Measurements from ENCODE around the gene IL13RA2.

The IL13RA2 gene

GRCh38 chrX:115011428-115011827 lies 6.0 kb downstream of the IL13RA2 start:
- H3K23ac ChIP-seq (ENCODE audit: low read length), result no peak overlapping the region
- no peak overlapping the region for H4K91ac ChIP-seq (ENCODE audit: low read depth, low read length)
- H3K18ac ChIP-seq (ENCODE audit: low read length), result no peak overlapping the region
- H3K4me3 ChIP-seq (ENCODE audit: low read depth, low read length), result no peak overlapping the region
- H3K9me3 ChIP-seq (ENCODE audit: insufficient read depth, low read depth, low read length), result no peaks in the 10 kb centered on the region
- H3K27ac ChIP-seq (ENCODE audit: low read depth, low read length), result no peak overlapping the region
- H4K12ac ChIP-seq (ENCODE audit: low read depth, low read length), result no peak overlapping the region
- WGBS (ENCODE audit: extremely low coverage, insufficient coverage, insufficient read length), result no CpG with 5 or more reads among the region's 1 CpG
- no peak overlapping the region for H3K4ac ChIP-seq (ENCODE audit: low read depth, low read length)
- H3K4me1 ChIP-seq (ENCODE audit: control insufficient read depth in 1 of 2, insufficient read depth in 2 of 2, low read length in 2 of 2), result no peaks in the 10 kb centered on the region
- H3K27me3 ChIP-seq (ENCODE audit: insufficient read depth, low read length), result no peaks in the 10 kb centered on the region
- no peaks in the 10 kb centered on the region for H3K79me1 ChIP-seq (ENCODE audit: low read length)
- no peak overlapping the region for H2BK12ac ChIP-seq (ENCODE audit: low read length)
- H3K36me3 ChIP-seq (ENCODE audit: control insufficient read depth in 1 of 2, insufficient read depth in 2 of 2, low read length in 2 of 2), result no peaks in the 10 kb centered on the region
- DNase-seq, result no peak
- no peak overlapping the region for H2BK120ac ChIP-seq (ENCODE audit: insufficient read depth, low read length, poor library complexity)
- no peaks in the 10 kb centered on the region for H3K79me2 ChIP-seq (ENCODE audit: control insufficient read depth, insufficient read depth, low read length, poor library complexity)
- H4K8ac ChIP-seq (ENCODE audit: low read depth, low read length), result no peak overlapping the region
- no peak overlapping the region for H2AK5ac ChIP-seq (ENCODE audit: low read length)
- H3K14ac ChIP-seq (ENCODE audit: low read length), result no peak overlapping the region
- H3K4me2 ChIP-seq (ENCODE audit: low read length), result no peak overlapping the region
- no peak overlapping the region for H2AFZ ChIP-seq (ENCODE audit: insufficient read depth, low read length, poor library complexity)
- H2BK5ac ChIP-seq (ENCODE audit: low read depth, low read length, poor library complexity), result no peak overlapping the region
- H3K9ac ChIP-seq (ENCODE audit: low read length), result no peak overlapping the region

- peak in 1 of 2 donors; percentile 50 for DNase-seq
- no peak overlapping the region for H3K27ac ChIP-seq (ENCODE audit: low read depth, low read length)
- no CpG with 5 or more reads among the region's 6 CpGs for WGBS (ENCODE audit: extremely low coverage, insufficient coverage, insufficient read length)
These were observed 17.5 kb downstream of the IL13RA2 start for GRCh38 chrX:114999906-115000305.

GRCh38 chrX:114997779-114998178 lies 19.6 kb downstream of the IL13RA2 start:
- Histone ChIP-seq H3K23ac (ENCODE audit: low read length) (no peak overlapping the region), H2AFZ (ENCODE audit: insufficient read depth, low read length, poor library complexity) (no peak overlapping the region), H3K18ac (ENCODE audit: low read length) (no peak overlapping the region), H3K9me3 (ENCODE audit: insufficient read depth, low read depth, low read length) (peaks cover 4% of the 10 kb centered on the region), H3K4me1 (ENCODE audit: control insufficient read depth in 1 of 2, insufficient read depth in 2 of 2, low read length in 2 of 2) (no peaks in the 10 kb centered on the region), H2BK120ac (ENCODE audit: insufficient read depth, low read length, poor library complexity) (no peak overlapping the region), H3K4ac (ENCODE audit: low read depth, low read length) (no peak overlapping the region), H3K4me2 (ENCODE audit: low read length) (no peak overlapping the region), H4K12ac (ENCODE audit: low read depth, low read length) (no peak overlapping the region), H3K14ac (ENCODE audit: low read length) (no peak overlapping the region), H2BK5ac (ENCODE audit: low read depth, low read length, poor library complexity) (no peak overlapping the region), H3K4me3 (ENCODE audit: low read depth, low read length) (no peak overlapping the region), H3K9ac (ENCODE audit: low read length) (no peak overlapping the region), H3K27me3 (ENCODE audit: insufficient read depth, low read length) (no peaks in the 10 kb centered on the region), H4K8ac (ENCODE audit: low read depth, low read length) (no peak overlapping the region), H3K79me2 (ENCODE audit: control insufficient read depth, insufficient read depth, low read length, poor library complexity) (no peaks in the 10 kb centered on the region), H2BK12ac (ENCODE audit: low read length) (no peak overlapping the region), H2AK5ac (ENCODE audit: low read length) (no peak overlapping the region), H4K91ac (ENCODE audit: low read depth, low read length) (no peak overlapping the region), H3K79me1 (ENCODE audit: low read length) (no peaks in the 10 kb centered on the region), H3K36me3 (ENCODE audit: control insufficient read depth in 1 of 2, insufficient read depth in 2 of 2, low read length in 2 of 2) (no peaks in the 10 kb centered on the region), H3K27ac (ENCODE audit: low read depth, low read length) (no peak overlapping the region)
- WGBS (ENCODE audit: extremely low coverage, insufficient coverage, insufficient read length), result no CpG with 5 or more reads among the region's 2 CpGs
- no peak for DNase-seq

More at GRCh38 chrX:114999906-115000305, 17.5 kb downstream of the IL13RA2 start:
- H3K27me3 ChIP-seq (ENCODE audit: insufficient read depth, low read length), result no peaks in the 10 kb centered on the region
- no peak overlapping the region for H3K14ac ChIP-seq (ENCODE audit: low read length)
- no peak overlapping the region for H2BK12ac ChIP-seq (ENCODE audit: low read length)
- no peak overlapping the region for H4K91ac ChIP-seq (ENCODE audit: low read depth, low read length)
- no peaks in the 10 kb centered on the region for H3K36me3 ChIP-seq (ENCODE audit: control insufficient read depth in 1 of 2, insufficient read depth in 2 of 2, low read length in 2 of 2)
- no peak overlapping the region for H3K9ac ChIP-seq (ENCODE audit: low read length)
- H2BK5ac ChIP-seq (ENCODE audit: low read depth, low read length, poor library complexity), result no peak overlapping the region
- H3K4ac ChIP-seq (ENCODE audit: low read depth, low read length), result no peak overlapping the region
- no peak overlapping the region for H2AFZ ChIP-seq (ENCODE audit: insufficient read depth, low read length, poor library complexity)
- peaks cover 4% of the 10 kb centered on the region for H3K9me3 ChIP-seq (ENCODE audit: insufficient read depth, low read depth, low read length)
- H3K23ac ChIP-seq (ENCODE audit: low read length), result no peak overlapping the region
- H2BK120ac ChIP-seq (ENCODE audit: insufficient read depth, low read length, poor library complexity), result no peak overlapping the region
- no peak overlapping the region for H3K18ac ChIP-seq (ENCODE audit: low read length)
- H3K79me1 ChIP-seq (ENCODE audit: low read length), result no peaks in the 10 kb centered on the region
- H3K4me2 ChIP-seq (ENCODE audit: low read length), result no peak overlapping the region
- no peak overlapping the region for H4K12ac ChIP-seq (ENCODE audit: low read depth, low read length)
- no peak overlapping the region for H2AK5ac ChIP-seq (ENCODE audit: low read length)
- H3K79me2 ChIP-seq (ENCODE audit: control insufficient read depth, insufficient read depth, low read length, poor library complexity), result no peaks in the 10 kb centered on the region
- no peaks in the 10 kb centered on the region for H3K4me1 ChIP-seq (ENCODE audit: control insufficient read depth in 1 of 2, insufficient read depth in 2 of 2, low read length in 2 of 2)
- no peak overlapping the region for H3K4me3 ChIP-seq (ENCODE audit: low read depth, low read length)
- no peak overlapping the region for H4K8ac ChIP-seq (ENCODE audit: low read depth, low read length)

- Histone ChIP-seq H3K14ac (ENCODE audit: low read length) (no peak overlapping the region), H2AFZ (ENCODE audit: insufficient read depth, low read length, poor library complexity) (no peak overlapping the region), H4K12ac (ENCODE audit: low read depth, low read length) (no peak overlapping the region), H4K91ac (ENCODE audit: low read depth, low read length) (no peak overlapping the region), H3K23ac (ENCODE audit: low read length) (no peak overlapping the region), H3K36me3 (ENCODE audit: control insufficient read depth in 1 of 2, insufficient read depth in 2 of 2, low read length in 2 of 2) (no peaks in the 10 kb centered on the region), H2BK120ac (ENCODE audit: insufficient read depth, low read length, poor library complexity) (no peak overlapping the region), H3K18ac (ENCODE audit: low read length) (no peak overlapping the region), H3K27me3 (ENCODE audit: insufficient read depth, low read length) (no peaks in the 10 kb centered on the region), H3K79me1 (ENCODE audit: low read length) (no peaks in the 10 kb centered on the region), H3K9me3 (ENCODE audit: insufficient read depth, low read depth, low read length) (no peaks in the 10 kb centered on the region), H3K4me2 (ENCODE audit: low read length) (no peak overlapping the region), H2AK5ac (ENCODE audit: low read length) (no peak overlapping the region), H2BK5ac (ENCODE audit: low read depth, low read length, poor library complexity) (no peak overlapping the region), H3K79me2 (ENCODE audit: control insufficient read depth, insufficient read depth, low read length, poor library complexity) (no peaks in the 10 kb centered on the region), H3K4me1 (ENCODE audit: control insufficient read depth in 1 of 2, insufficient read depth in 2 of 2, low read length in 2 of 2) (no peaks in the 10 kb centered on the region), H2BK12ac (ENCODE audit: low read length) (no peak overlapping the region), H3K4me3 (ENCODE audit: low read depth, low read length) (no peak overlapping the region), H3K9ac (ENCODE audit: low read length) (no peak overlapping the region), H3K4ac (ENCODE audit: low read depth, low read length) (no peak overlapping the region), H3K27ac (ENCODE audit: low read depth, low read length) (no peak overlapping the region), H4K8ac (ENCODE audit: low read depth, low read length) (no peak overlapping the region)
- peak in 1 of 2 donors; percentile 74 for DNase-seq
- WGBS (ENCODE audit: extremely low coverage, insufficient coverage, insufficient read length), result no CpG with 5 or more reads among the region's 5 CpGs
These were observed 31.3 kb downstream of the IL13RA2 start for GRCh38 chrX:114985967-114986592.

Data from trophoblast cell (in vitro differentiated cells and primary cell).